ENCODE results near the gene ZNF740.
A peak's percentile ranks its signal among the peaks of the same experiment; 100 is the strongest.

Gene ZNF740

GRCh38 chr12:53227836-53228235 is 47.3 kb downstream of the ZNF740 start:
- DNase-seq (ENCODE audit: low spot score) = no peak
- Histone ChIP-seq H3K27ac (peak overlapping the region in 1 of 2 donors; percentile 2), H3K4me3 (no peak overlapping the region)
- TF ChIP-seq CTCF (IDR thresholded peaks at IDR 0.05) = no peak

- no peak for DNase-seq (ENCODE audit: low spot score)
- TF ChIP-seq CTCF (IDR thresholded peaks at IDR 0.05) = no peak
- H3K27ac ChIP-seq = peak overlapping the region; percentile 19 to 95
- H3K4me3 ChIP-seq = peak overlapping the region; percentile 89
Observed at GRCh38 chr12:53229454-53229853, 48.9 kb downstream of the ZNF740 start.

- H3K4me3 ChIP-seq = peak overlapping the region; percentile 89
- DNase-seq (ENCODE audit: low spot score) = peak; percentile 62
- TF ChIP-seq CTCF (IDR thresholded peaks at IDR 0.05) = no peak
- peak overlapping the region; percentile 60 to 95 for H3K27ac ChIP-seq
Observed at GRCh38 chr12:53230108-53230845, 49.8 kb downstream of the ZNF740 start.

GRCh38 chr12:53231671-53231920 is 51.1 kb downstream of the ZNF740 start:
- Histone ChIP-seq H3K4me3 (peak overlapping the region; percentile 89), H3K27ac (peak overlapping the region; percentile 80 to 95)
- no peak for DNase-seq (ENCODE audit: low spot score)
- no peak for TF ChIP-seq CTCF (IDR thresholded peaks at IDR 0.05)

GRCh38 chr12:53231921-53232645 is 51.6 kb downstream of the ZNF740 start, which contains the start of gene RARG:
Gene RARG (minus strand): TSS chr12:53232209. CDS start chr12:53227545, 4,664 bp downstream.
- Histone ChIP-seq H3K27ac (peak within 1 kb of the TSS; percentile 80 to 95), H3K4me3 (peak within 1 kb of the TSS; percentile 89)
- TF ChIP-seq CTCF (IDR thresholded peaks at IDR 0.05) = no peak
- peak; percentile 91 for DNase-seq (ENCODE audit: low spot score)

GRCh38 chr12:53232646-53233461 is 52.3 kb downstream of the ZNF740 start:
- Histone ChIP-seq H3K4me3 (peak overlapping the region; percentile 89), H3K27ac (peak overlapping the region; percentile 80 to 95)
- DNase-seq (ENCODE audit: low spot score) = no peak
- no peak for TF ChIP-seq CTCF (IDR thresholded peaks at IDR 0.05)
